OCI-LY3 (cell line): ENCODE measurements around the gene PRKCQ.
"Not testable (repeated sequence)": the region's sequence is repeated elsewhere in the genome, so short reads cannot be mapped to it uniquely, and the experiment has no call there.

Experiments used
- EZH2phosphoT487 ChIP-seq: fragments of 200-600 bp; shearing (Covaris generic); IDR thresholded peaks from 2 replicates; pipeline ENCODE4 v1.6.1; 2018; ENCODE audit warnings: antibody characterized with exemption, mixed run types, low read depth
- TF ChIP-seq, protein P1 (sequence below): fragments of 200-600, 300-600 bp; sonication (generic); IDR thresholded peaks from 2 replicates; pipeline ENCODE4 v1.5.1; 2014; ENCODE audit warnings: antibody characterized with exemption, low read length, low read depth

DNA sequence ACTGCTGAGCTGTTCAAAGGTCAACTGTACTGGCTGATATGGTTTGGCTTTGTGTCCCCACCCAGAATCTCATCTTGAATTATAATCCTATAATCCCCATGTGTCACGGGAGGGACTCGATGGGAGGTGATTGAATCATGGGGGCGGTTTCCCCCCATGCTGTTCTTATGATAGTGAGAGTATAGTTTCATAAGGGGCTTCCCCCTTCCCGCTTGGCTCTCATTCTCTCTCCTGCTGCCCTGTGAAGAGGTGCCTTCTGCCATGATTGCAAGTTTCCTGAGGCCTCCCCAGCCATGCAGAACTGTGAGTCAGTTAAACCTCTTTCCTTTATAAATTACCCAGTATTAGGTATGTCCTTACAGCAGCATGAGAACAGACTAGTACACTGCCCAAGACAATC, 140.2 kb downstream of the PRKCQ start:
- not testable (repeated sequence) for TF ChIP-seq EZH2phosphoT487
- TF ChIP-seq, protein P1, sequence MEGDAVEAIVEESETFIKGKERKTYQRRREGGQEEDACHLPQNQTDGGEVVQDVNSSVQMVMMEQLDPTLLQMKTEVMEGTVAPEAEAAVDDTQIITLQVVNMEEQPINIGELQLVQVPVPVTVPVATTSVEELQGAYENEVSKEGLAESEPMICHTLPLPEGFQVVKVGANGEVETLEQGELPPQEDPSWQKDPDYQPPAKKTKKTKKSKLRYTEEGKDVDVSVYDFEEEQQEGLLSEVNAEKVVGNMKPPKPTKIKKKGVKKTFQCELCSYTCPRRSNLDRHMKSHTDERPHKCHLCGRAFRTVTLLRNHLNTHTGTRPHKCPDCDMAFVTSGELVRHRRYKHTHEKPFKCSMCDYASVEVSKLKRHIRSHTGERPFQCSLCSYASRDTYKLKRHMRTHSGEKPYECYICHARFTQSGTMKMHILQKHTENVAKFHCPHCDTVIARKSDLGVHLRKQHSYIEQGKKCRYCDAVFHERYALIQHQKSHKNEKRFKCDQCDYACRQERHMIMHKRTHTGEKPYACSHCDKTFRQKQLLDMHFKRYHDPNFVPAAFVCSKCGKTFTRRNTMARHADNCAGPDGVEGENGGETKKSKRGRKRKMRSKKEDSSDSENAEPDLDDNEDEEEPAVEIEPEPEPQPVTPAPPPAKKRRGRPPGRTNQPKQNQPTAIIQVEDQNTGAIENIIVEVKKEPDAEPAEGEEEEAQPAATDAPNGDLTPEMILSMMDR: not testable (repeated sequence)
